ENCODE results near the gene PRKAA1. TPM values are rescaled to one million over a fixed set of nuclear protein-coding genes. Genes with fewer than 3 reads are reported as not detected.

Gene PRKAA1
- total RNA-seq, 4 donors from 2014 or later, result 70.1 to 85.0 (median 78.6) TPM

DNA sequence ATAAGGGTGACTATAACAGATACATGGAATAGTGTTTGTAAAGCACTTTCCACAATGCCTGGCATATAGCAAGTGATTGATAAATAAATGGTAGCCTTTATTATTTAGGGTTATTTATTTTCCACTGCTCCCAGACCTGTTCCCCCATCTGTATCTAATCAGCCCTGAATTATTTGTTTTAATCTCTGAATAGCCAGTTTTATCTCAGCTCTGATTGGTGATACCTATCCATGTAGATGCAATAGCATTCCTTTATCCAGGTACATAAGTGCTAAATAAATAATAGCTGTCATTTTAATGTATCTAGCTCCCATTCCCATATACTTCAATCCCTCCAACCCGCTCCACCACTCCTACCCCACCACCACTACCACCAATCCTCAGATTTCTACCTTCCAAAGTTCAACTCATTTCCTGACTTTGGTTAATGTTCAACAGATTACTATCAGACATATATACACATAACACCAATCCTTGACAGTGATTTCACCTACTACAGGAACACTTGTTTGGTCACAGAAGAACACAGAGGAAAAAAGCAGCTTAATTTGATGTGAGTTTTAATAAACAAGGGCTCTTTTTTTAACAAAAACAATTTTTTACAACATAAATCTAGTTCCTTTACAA lies 14.0 kb downstream of the PRKAA1 start:
- intact Hi-C loops (cut with DNase I), result no loop called here

DNA sequence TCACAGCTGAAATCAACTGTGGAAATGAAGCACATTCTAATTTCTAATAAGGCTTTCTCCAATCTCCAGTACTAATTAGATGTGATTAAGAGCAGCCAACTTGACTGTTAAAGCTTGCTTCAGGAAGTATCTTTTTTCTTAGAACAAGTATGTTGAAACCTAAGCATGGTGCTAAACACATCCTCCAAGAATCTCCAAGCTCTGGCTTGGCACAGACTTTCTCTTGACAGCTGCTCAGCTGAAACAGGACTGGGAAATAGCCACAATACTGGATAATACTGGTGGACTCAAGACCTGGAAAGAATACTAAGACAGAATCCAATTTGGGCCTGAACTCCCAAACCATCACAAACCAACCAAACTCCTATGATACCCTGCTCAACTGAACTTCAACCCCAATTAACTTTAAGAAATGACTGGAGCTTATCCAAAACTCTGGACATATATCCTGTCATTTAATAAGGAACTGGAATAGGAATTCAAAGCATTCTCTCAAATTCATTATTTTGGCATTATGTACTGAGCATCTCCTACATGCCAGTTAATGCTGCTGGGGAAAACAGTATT lies 16.2 kb downstream of the PRKAA1 start:
- no peak for DNase-seq (ENCODE audit: extremely low spot score)
- Histone ChIP-seq H3K27ac (replicated peaks in 1 of 4) (no peak overlapping the region), H3K36me3 (peaks cover 0 to 5% (median 2%) of the 10 kb centered on the region in 4 donors), H3K9me3 (no peaks in the 10 kb centered on the region), H3K4me1 (peaks cover 11 to 27% (median 16%) of the 10 kb centered on the region in 4 donors), H3K27me3 (no peaks in the 10 kb centered on the region), H3K4me3 (no peak overlapping the region)
- TF ChIP-seq POLR2AphosphoS5 (IDR thresholded peaks at IDR 0.05), result peak in 1 of 2 donors; percentile 10
- TF ChIP-seq, protein P1, sequence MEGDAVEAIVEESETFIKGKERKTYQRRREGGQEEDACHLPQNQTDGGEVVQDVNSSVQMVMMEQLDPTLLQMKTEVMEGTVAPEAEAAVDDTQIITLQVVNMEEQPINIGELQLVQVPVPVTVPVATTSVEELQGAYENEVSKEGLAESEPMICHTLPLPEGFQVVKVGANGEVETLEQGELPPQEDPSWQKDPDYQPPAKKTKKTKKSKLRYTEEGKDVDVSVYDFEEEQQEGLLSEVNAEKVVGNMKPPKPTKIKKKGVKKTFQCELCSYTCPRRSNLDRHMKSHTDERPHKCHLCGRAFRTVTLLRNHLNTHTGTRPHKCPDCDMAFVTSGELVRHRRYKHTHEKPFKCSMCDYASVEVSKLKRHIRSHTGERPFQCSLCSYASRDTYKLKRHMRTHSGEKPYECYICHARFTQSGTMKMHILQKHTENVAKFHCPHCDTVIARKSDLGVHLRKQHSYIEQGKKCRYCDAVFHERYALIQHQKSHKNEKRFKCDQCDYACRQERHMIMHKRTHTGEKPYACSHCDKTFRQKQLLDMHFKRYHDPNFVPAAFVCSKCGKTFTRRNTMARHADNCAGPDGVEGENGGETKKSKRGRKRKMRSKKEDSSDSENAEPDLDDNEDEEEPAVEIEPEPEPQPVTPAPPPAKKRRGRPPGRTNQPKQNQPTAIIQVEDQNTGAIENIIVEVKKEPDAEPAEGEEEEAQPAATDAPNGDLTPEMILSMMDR (IDR thresholded peaks at IDR 0.05), result no peak
- intact Hi-C loops (cut with DNase I), result no loop called here

More for the DNA sequence above, 14.0 kb downstream of the PRKAA1 start:
- WGBS, result 100% methylated on average over 1 of the region's 1 CpG
- peaks cover 0 to 4% (median 0%) of the 10 kb centered on the region in 4 donors for H3K9me3 ChIP-seq
- no peaks in the 10 kb centered on the region for H3K27me3 ChIP-seq
- H3K4me1 ChIP-seq, result peaks cover 11 to 27% (median 16%) of the 10 kb centered on the region in 4 donors
- TF ChIP-seq POLR2A (IDR thresholded peaks at IDR 0.05; ENCODE audit: low read depth) (no peak), POLR2AphosphoS5 (IDR thresholded peaks at IDR 0.05) (no peak), EP300 (IDR thresholded peaks at IDR 0.05) (no peak)
- TF ChIP-seq, protein P1 (IDR thresholded peaks at IDR 0.05), result no peak
- H3K36me3 ChIP-seq, result peaks cover 0 to 7% (median 3%) of the 10 kb centered on the region in 4 donors
- DNase-seq (ENCODE audit: extremely low spot score), result no peak
- H3K4me3 ChIP-seq, result no peak overlapping the region
- H3K27ac ChIP-seq (replicated peaks in 1 of 4), result no peak overlapping the region

DNA sequence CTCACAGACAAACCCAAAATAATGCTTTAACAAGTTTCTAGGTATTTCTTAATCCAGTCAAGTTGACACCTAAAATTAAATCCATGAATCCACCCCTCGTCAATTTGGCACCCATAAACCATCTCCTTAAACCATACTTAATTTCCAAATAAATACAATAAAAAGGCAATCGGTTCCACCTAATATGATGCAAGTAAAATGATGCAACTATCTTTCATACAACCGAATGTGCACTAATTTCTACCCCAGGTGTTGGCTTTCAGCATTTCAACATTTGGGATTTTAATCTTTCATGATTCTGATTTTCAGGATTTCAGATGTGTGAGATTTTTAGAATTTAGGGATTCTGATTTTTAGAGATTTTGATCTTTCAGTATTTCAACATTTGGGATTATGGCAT lies 17.3 kb downstream of the PRKAA1 start:
- no peak overlapping the region for H3K27ac ChIP-seq (replicated peaks in 1 of 4)
- peaks cover 15 to 31% (median 22%) of the 10 kb centered on the region in 4 donors for H3K4me1 ChIP-seq
- TF ChIP-seq, protein P1 (IDR thresholded peaks at IDR 0.05), result no peak
- TF ChIP-seq POLR2A (IDR thresholded peaks at IDR 0.05; ENCODE audit: low read depth), result no peak
- no peak for TF ChIP-seq POLR2AphosphoS5 (IDR thresholded peaks at IDR 0.05)
- TF ChIP-seq EP300 (IDR thresholded peaks at IDR 0.05), result no peak
- no peak overlapping the region for H3K4me3 ChIP-seq
- WGBS, result 97% methylated on average over 3 of the region's 3 CpGs
- H3K9me3 ChIP-seq, result no peaks in the 10 kb centered on the region
- H3K27me3 ChIP-seq, result no peaks in the 10 kb centered on the region
- intact Hi-C loops (cut with DNase I), result no loop called here
- H3K36me3 ChIP-seq, result peaks cover 0 to 15% (median 8%) of the 10 kb centered on the region in 4 donors
- no peak for DNase-seq (ENCODE audit: extremely low spot score)

DNA sequence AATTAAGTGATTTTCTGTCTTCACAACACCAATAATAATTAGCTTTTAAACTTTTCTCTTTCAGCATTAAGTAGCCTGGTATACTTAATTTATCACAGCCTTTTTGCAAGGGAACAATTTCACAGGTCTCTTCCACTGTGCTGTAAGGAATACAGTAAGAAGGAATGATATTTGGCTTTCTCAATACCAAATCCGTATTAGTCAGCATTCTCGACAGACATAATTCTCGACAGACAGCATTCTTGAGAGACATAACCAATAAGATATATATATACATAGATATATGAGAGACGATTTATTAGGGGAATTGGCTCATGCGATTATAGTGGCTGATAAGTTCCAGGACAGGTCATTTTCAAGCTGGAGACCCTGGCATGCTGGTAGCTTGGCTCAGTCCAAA lies 18.0 kb downstream of the PRKAA1 start:
- Histone ChIP-seq H3K9me3 (no peaks in the 10 kb centered on the region), H3K4me1 (peaks cover 15 to 35% (median 26%) of the 10 kb centered on the region in 4 donors), H3K27ac (replicated peaks in 1 of 4) (no peak overlapping the region), H3K36me3 (peaks cover 5 to 22% (median 15%) of the 10 kb centered on the region in 4 donors), H3K4me3 (no peak overlapping the region), H3K27me3 (no peaks in the 10 kb centered on the region)
- no peak for TF ChIP-seq POLR2A (IDR thresholded peaks at IDR 0.05; ENCODE audit: low read depth)
- TF ChIP-seq POLR2AphosphoS5 (IDR thresholded peaks at IDR 0.05), result no peak
- TF ChIP-seq, protein P1 (IDR thresholded peaks at IDR 0.05), result no peak
- no peak for TF ChIP-seq EP300 (IDR thresholded peaks at IDR 0.05)
- intact Hi-C loops (cut with DNase I), result no loop called here
- DNase-seq (ENCODE audit: extremely low spot score), result no peak
- 85% methylated on average over 5 of the region's 5 CpGs for WGBS

Measured in esophagus muscularis mucosa (tissue), 4 donors.